HUES48 (cell line): ENCODE data around the gene SP2.

Experiments used
- H3K27ac ChIP-seq: one replicate; pipeline ENCODE4 v1.7.0; 2013; ENCODE audit warnings: low read depth, low read length, inconsistent platforms
- H3K27me3 ChIP-seq: 2 replicates; pipeline ENCODE4 v1.6.1; 2013; ENCODE audit warnings: mild to moderate bottlenecking, low read length; ENCODE audit not compliant: control insufficient read depth, insufficient read depth
- H3K36me3 ChIP-seq: 2 replicates; pipeline ENCODE4 v1.6.1; 2013; ENCODE audit warnings: low read length; ENCODE audit not compliant: control insufficient read depth, insufficient read depth
- H3K4me1 ChIP-seq: 2 replicates; pipeline ENCODE4 v1.6.1; 2013; ENCODE audit warnings: mild to moderate bottlenecking, low read length; ENCODE audit not compliant: control insufficient read depth, insufficient read depth
- H3K4me3 ChIP-seq: 2 replicates; pipeline ENCODE4 v1.5.1; 2013; ENCODE audit warnings: mild to moderate bottlenecking, low read depth, low read length
- H3K9ac ChIP-seq: 2 replicates; pipeline ENCODE4 v1.6.1; 2013; ENCODE audit warnings: mild to moderate bottlenecking, low read depth, low read length, moderate library complexity
- H3K9me3 ChIP-seq: 2 replicates; pipeline ENCODE4 v1.6.1; 2013; ENCODE audit warnings: low read length; ENCODE audit not compliant: control insufficient read depth, insufficient read depth

Gene SP2

DNA sequence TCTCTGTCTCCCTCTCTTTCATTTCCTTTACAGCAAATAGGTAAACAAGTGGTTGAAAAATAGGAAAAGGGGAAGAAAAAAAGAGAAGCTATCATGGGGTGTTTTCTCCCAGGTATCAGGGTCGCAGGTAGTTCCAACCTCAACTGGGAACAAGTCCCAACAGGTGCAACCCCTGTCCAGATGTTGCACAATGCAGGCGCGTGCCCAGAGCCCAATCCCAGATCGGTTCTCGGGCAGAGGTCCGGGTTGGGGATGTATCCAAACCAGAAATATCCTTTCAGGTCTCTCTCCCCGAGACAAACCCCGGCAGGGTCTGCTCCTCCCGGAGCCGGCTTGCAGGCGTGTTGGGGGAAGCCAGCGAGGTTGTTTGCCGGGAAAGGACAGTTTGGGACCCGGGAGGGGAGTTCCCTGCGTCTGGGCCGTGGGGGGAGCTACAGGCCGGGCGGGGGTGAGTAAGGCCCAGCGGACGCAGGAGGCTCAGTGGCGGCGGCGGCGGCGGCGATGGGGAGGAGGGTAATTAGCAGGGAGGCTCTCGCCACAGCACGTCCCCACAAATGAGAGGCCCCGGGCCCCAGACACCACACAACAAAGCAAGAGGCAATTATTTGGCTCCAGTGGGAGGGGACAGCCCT lies 23.9 kb upstream of the SP2 start:
- H3K4me1 ChIP-seq: peaks cover 38% of the 10 kb centered on the region
- H3K4me3 ChIP-seq: peak overlapping the region; percentile 63
- H3K9me3 ChIP-seq: no peaks in the 10 kb centered on the region
- peak overlapping the region; percentile 53 for H3K27ac ChIP-seq
- no peaks in the 10 kb centered on the region for H3K36me3 ChIP-seq
- peaks cover 72% of the 10 kb centered on the region for H3K27me3 ChIP-seq
- no peak overlapping the region for H3K9ac ChIP-seq

DNA sequence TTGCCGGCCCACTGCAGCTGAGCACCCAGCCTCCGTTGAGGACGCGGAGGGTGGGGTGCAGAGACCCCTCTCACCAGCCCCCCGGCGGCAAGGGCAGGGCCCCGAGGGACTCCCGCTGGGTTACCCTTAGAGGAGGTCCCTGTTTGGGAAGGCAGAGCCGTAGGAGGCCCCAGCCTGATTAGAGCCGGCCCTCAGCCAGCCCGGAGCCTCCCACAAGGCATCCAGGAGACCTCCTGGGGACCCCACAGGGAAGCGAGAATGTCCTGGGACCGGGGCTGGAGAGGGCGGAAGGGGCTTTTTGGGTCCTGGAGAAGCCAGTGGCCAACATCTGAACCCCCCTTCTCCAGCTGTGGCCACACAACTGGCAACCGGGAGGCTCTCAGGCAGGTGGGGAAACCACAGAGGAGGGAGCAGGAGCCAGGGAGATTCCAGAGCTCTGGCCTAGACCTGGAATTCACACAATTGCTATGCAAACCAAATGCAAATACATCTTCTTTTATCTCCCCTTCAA lies 23.3 kb upstream of the SP2 start:
- Histone ChIP-seq H3K9me3 (no peaks in the 10 kb centered on the region), H3K27ac (peak overlapping the region; percentile 53), H3K4me3 (peak overlapping the region; percentile 63), H3K9ac (no peak overlapping the region), H3K27me3 (peaks cover 66% of the 10 kb centered on the region), H3K4me1 (peaks cover 40% of the 10 kb centered on the region), H3K36me3 (no peaks in the 10 kb centered on the region)

DNA sequence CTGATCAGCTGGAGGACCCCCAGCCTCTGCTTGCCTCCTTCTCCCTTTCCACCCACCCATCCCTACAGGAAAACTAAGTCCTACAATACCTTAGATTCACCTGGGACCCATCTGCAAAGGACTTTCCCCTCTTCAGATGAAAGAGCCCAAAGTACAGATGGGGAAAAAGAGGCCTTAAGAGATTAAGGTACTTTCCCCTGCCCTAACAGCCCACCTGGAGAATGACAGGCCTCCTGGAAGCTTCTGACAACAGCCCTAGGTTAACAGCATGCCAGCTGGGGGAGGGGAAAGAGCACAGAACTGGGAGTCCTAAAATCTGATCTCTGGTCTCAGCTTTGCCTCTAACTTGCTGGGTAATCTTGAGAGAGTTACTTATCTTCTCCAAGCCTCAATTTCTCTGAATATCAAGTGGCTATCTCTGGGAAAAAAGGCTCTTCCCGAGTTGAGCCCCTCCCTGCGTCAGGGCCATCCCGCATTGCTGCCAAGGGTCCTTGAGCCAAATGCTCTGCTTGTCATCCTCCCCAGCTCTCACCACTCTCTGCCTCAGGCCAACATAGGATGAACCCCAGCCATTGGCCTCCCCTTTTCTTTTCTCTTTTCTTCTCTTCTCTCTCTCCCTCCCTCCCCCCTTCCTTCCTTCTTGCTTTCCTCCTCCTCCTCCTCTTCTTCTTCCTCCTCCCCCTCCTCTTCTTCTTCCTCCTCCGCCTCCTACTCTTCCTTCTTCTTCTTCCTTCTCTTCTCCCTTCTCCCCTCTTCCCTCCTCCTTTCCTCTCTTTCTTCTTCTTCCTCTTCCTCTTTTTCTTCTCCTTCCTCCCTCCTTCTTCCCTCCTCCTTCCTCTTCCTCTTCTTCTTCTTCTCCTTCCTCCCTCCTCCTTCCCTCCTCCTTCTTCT lies 22.6 kb upstream of the SP2 start:
- Histone ChIP-seq H3K4me1 (peaks cover 47% of the 10 kb centered on the region), H3K4me3 (0 out of 2 replicates have a peak overlapping the region, but pooled peaks have one; percentile 63), H3K27me3 (peaks cover 59% of the 10 kb centered on the region), H3K36me3 (no peaks in the 10 kb centered on the region), H3K27ac (peak overlapping the region; percentile 22), H3K9me3 (no peaks in the 10 kb centered on the region), H3K9ac (no peak overlapping the region)

DNA sequence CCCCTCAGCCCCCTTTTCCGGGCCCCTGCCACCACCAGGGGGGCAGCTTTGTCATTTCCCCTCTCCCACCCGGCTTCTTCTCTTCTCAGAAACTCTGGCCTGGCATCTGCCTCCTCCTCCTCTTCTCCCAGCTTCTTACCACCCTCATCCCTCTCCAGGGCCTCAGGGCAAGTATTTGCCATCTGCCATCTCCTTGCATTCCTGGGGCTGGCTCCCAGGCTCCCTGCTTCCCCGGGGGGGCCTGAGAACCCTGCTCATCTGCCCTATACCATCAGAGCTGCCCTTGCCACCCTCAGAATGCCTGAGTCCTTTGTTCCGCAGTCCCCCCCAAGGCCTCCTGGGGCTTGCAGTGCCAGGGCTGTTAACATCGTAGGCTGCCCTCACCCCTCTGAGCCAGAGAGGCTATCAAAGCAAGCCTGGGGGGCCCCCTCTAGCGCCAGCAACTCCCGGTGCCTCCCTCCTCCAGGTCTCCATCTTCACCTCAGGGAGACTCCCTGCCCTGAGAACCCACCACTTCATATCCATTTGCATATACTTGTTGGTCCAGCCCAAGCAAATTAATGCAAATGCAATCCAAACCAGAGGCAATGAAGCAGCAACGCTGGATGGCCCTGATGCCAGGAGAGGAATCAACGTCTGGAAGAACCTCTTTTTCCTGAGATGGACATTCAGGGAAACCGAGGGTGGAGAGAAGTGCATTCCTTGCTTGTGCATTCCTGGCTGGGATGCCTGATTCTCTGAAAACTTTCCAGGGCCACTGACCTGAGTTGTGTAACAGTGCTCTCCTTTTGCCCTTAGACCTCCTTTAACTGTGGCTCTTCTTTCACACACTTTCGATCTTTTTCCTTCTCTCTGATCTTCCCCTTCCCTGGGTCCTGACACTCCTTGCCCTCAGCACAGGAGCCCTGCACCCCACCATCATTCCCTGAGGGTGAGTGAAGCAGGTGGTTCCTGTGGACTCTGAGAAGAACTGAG lies 20.7 kb upstream of the SP2 start:
- H3K36me3 ChIP-seq: no peaks in the 10 kb centered on the region
- peaks cover 40% of the 10 kb centered on the region for H3K4me1 ChIP-seq
- no peak overlapping the region for H3K4me3 ChIP-seq
- H3K27ac ChIP-seq: no peak overlapping the region
- H3K9ac ChIP-seq: no peak overlapping the region
- peaks cover 40% of the 10 kb centered on the region for H3K27me3 ChIP-seq
- no peaks in the 10 kb centered on the region for H3K9me3 ChIP-seq

- H3K27me3 ChIP-seq: peaks cover 21% of the 10 kb centered on the region
- no peak overlapping the region for H3K4me3 ChIP-seq
- no peaks in the 10 kb centered on the region for H3K36me3 ChIP-seq
- H3K4me1 ChIP-seq: peaks cover 36% of the 10 kb centered on the region
- H3K27ac ChIP-seq: no peak overlapping the region
- H3K9me3 ChIP-seq: no peaks in the 10 kb centered on the region
- H3K9ac ChIP-seq: no peak overlapping the region
Observed at GRCh38 chr17:47877368-47878034, 18.5 kb upstream of the SP2 start.

- H3K4me1 ChIP-seq: peaks cover 32% of the 10 kb centered on the region
- peaks cover 18% of the 10 kb centered on the region for H3K27me3 ChIP-seq
Observed at GRCh38 chr17:47878203-47879027, 17.6 kb upstream of the SP2 start.

DNA sequence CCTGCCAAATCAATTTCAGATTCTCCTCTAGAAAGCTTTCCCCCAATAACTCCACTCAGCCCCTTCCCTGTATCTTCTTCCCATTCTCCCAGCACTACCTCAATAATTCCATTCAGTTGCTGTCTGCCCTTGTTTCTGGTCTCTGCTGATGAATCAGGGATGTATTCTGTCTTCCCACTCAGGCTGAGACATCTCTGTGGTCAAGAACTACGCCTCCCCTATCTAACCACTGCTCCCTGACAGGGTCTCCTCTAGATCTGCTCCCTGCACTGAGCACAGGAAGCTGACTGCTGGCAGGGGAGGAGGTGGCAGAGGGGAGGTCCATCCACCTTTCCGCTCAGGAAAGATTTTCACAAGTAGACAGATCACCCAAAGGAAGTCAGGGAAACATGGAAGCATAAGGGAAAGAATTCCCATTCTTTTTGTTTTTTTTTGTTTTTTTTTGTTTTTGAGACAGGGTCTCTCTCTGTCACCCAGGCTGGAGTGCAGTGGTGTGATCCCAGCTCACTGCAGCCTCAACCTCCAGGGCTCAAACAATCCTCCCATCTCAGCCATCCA lies 16.9 kb upstream of the SP2 start:
- Histone ChIP-seq H3K27ac (no peak overlapping the region), H3K9me3 (no peaks in the 10 kb centered on the region), H3K4me1 (peaks cover 27% of the 10 kb centered on the region), H3K27me3 (peaks cover 14% of the 10 kb centered on the region), H3K36me3 (no peaks in the 10 kb centered on the region), H3K4me3 (no peak overlapping the region), H3K9ac (no peak overlapping the region)

More at GRCh38 chr17:47878203-47879027, 17.6 kb upstream of the SP2 start:
- H3K36me3 ChIP-seq: no peaks in the 10 kb centered on the region
- H3K4me3 ChIP-seq: no peak overlapping the region
- H3K27ac ChIP-seq: no peak overlapping the region
- H3K9ac ChIP-seq: no peak overlapping the region
- no peaks in the 10 kb centered on the region for H3K9me3 ChIP-seq

- peaks cover 10% of the 10 kb centered on the region; the same call in 1 of the 2 replicates for H3K27me3 ChIP-seq
- peaks cover 29% of the 10 kb centered on the region for H3K4me1 ChIP-seq
- no peak overlapping the region for H3K27ac ChIP-seq
Observed at GRCh38 chr17:47879776-47880454, 16.1 kb upstream of the SP2 start.

GRCh38 chr17:47882247-47882646 lies 13.8 kb upstream of the SP2 start:
- Histone ChIP-seq H3K4me1 (peaks cover 23% of the 10 kb centered on the region), H3K9me3 (no peaks in the 10 kb centered on the region), H3K27ac (no peak overlapping the region), H3K36me3 (no peaks in the 10 kb centered on the region), H3K4me3 (no peak overlapping the region), H3K27me3 (peaks cover 4% of the 10 kb centered on the region; the same call in 1 of the 2 replicates), H3K9ac (no peak overlapping the region)

More at GRCh38 chr17:47879776-47880454, 16.1 kb upstream of the SP2 start:
- Histone ChIP-seq H3K36me3 (no peaks in the 10 kb centered on the region), H3K9me3 (no peaks in the 10 kb centered on the region), H3K4me3 (no peak overlapping the region), H3K9ac (no peak overlapping the region)
